ENCODE measurements around the gene LSM2. TPM values are rescaled to one million over a fixed set of nuclear protein-coding genes. Genes with fewer than 3 reads are reported as not detected.

LSM2 gene
- polyA plus RNA-seq, 1 experiment = 43.5 TPM

DNA sequence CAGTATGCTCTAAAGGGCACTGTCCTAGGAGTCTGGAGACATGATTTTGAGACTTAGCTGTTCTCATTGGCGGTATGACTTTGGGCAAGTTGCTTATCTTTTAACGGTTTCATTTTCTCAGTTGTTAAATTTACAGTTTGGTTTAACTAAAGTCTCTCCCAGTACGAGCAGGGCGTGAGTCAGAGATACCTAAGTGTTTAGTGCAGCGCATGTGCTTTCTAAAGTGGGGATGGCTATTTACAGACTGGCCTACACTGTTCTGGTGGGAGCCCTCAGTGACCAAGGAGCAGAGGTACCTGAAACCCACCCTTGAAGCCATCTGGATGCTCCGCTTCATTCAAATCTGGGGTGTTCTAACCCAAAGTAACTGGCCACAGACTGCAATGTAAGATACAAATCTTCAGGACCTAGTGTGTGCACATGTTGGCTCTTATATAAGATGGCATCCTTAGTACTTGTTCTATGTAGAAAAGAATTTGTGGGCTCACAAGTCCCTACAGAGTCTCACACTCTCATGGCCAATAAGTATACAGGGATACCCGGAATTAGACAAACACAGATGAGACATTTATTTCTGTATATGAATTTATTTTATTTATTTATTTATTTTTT, 56.2 kb downstream of the LSM2 start:
- TF ChIP-seq, protein P1, sequence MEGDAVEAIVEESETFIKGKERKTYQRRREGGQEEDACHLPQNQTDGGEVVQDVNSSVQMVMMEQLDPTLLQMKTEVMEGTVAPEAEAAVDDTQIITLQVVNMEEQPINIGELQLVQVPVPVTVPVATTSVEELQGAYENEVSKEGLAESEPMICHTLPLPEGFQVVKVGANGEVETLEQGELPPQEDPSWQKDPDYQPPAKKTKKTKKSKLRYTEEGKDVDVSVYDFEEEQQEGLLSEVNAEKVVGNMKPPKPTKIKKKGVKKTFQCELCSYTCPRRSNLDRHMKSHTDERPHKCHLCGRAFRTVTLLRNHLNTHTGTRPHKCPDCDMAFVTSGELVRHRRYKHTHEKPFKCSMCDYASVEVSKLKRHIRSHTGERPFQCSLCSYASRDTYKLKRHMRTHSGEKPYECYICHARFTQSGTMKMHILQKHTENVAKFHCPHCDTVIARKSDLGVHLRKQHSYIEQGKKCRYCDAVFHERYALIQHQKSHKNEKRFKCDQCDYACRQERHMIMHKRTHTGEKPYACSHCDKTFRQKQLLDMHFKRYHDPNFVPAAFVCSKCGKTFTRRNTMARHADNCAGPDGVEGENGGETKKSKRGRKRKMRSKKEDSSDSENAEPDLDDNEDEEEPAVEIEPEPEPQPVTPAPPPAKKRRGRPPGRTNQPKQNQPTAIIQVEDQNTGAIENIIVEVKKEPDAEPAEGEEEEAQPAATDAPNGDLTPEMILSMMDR (IDR thresholded peaks at IDR 0.05; ENCODE audit: insufficient read depth, low read depth, low read length) = no peak
- ChIA-PET POLR2A (no interaction called here), CTCF (interaction anchor here (0.6 to 1.3 kb wide), 3 partner anchors 19 to 61 kb away, joined by 3 to 4 read pairs (median 3); no protein-coding TSS in a partner anchor)
- H3K4me3 ChIP-seq (ENCODE audit: low read depth, low read length) = no peak overlapping the region
- no peaks in the 10 kb centered on the region for H3K27me3 ChIP-seq (ENCODE audit: control insufficient read depth, insufficient read depth, low read length)
- no peaks in the 10 kb centered on the region for H3K36me3 ChIP-seq (ENCODE audit: control insufficient read depth, insufficient read depth, low read length)
- DNase-seq (ENCODE audit: low read depth) = no peak

DNA sequence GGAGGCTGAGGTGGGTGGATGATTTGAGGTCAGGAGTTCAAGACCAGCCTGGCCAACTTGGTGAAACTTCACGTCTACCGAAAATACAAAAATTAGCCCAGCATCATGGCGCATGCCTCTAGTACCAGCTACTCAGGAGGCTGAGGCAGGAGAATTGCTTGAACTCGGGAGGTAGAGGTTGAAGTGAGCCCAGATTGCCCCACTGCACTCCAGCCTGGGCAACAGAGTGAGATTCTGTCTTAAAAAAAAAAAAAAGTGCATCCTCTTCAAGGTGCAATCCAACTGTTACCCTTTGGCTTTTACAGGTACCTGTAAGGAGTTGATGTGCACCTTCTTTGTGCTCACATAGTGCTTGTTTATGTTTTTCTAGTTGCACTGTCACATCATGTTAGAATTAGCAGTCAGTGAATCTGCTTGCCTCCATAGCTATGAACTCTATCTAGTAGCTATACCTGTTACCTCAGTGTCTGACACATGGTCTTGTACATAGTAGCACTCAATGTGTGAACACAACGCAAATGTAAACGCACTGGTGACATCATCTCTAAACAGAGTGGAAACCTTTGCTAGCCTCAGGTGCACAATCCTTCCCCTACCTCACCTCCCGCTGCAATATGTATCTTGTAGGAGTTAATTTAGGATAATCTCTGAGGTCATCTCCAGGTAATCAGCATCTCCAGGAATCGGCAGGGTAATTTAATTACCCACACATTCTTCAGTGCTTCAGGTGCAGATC, 57.3 kb downstream of the LSM2 start:
- POLR2A ChIA-PET = no interaction called here

More for the DNA sequence above, 57.3 kb downstream of the LSM2 start:
- Histone ChIP-seq H3K4me3 (ENCODE audit: low read depth, low read length) (no peak overlapping the region), H3K27me3 (ENCODE audit: control insufficient read depth, insufficient read depth, low read length) (no peaks in the 10 kb centered on the region), H3K36me3 (ENCODE audit: control insufficient read depth, insufficient read depth, low read length) (no peaks in the 10 kb centered on the region)
- DNase-seq (ENCODE audit: low read depth) = no peak
- CTCF ChIA-PET = interaction anchor here (1.0 to 1.3 kb wide), 2 partner anchors 20 to 24 kb away, joined by 3 to 4 read pairs; no protein-coding TSS in a partner anchor
- TF ChIP-seq, protein P1 (IDR thresholded peaks at IDR 0.05; ENCODE audit: insufficient read depth, low read depth, low read length) = no peak

Small RNAs within 50 kb of the gene (small RNA-seq; reads per million reads assigned to genes)
- gene MSH5-SAPCD1 (ENCODE audit: insufficient read length, low read depth, low replicate concordance) (not detected), gene RF00019 (ENCODE audit: insufficient read length, low read depth, low replicate concordance) (not detected), gene RNU6-850P (ENCODE audit: insufficient read length, low read depth, low replicate concordance) (not detected), gene SAPCD1 (ENCODE audit: insufficient read length, low read depth, low replicate concordance) (not detected), gene SNORD48 (ENCODE audit: insufficient read length, low read depth, low replicate concordance) (411 reads per million, percentile 95 among the genes with 10 or more reads in this experiment), gene SNORD52 (ENCODE audit: insufficient read length, low read depth, low replicate concordance) (not detected)

Other genes starting within 250 kb of the LSM2 start
- gene LTA, start 234.7 kb downstream of the LSM2 start, polyA plus RNA-seq (2011; rRNA removed) = not detected in 2 replicates
- not detected in 2 replicates for gene TNF, start 231.4 kb downstream of the LSM2 start, polyA plus RNA-seq (2011; rRNA removed)
- gene LTB, start 224.5 kb downstream of the LSM2 start, polyA plus RNA-seq (2011; rRNA removed) = not detected in 2 replicates
- gene LST1, start 220.7 kb downstream of the LSM2 start, polyA plus RNA-seq (2011; rRNA removed) = 0.18 and 0.42 TPM in 2 replicates
- not detected in 2 replicates for gene NCR3, start 214.0 kb downstream of the LSM2 start, polyA plus RNA-seq (2011; rRNA removed)
- not detected in 2 replicates for gene AIF1, start 191.7 kb downstream of the LSM2 start, polyA plus RNA-seq (2011; rRNA removed)
- 23.8 and 47.3 TPM in 2 replicates for gene PRRC2A, start 186.3 kb downstream of the LSM2 start, polyA plus RNA-seq (2011; rRNA removed)
- 42.6 and 113 TPM in 2 replicates for gene BAG6, start 154.3 kb downstream of the LSM2 start, polyA plus RNA-seq (2011; rRNA removed)
- gene APOM, start 151.1 kb downstream of the LSM2 start, polyA plus RNA-seq (2011; rRNA removed) = 4.2 and 4.8 TPM in 2 replicates
- gene C6orf47, start 146.2 kb downstream of the LSM2 start, polyA plus RNA-seq (2011; rRNA removed) = 9.9 and 13.0 TPM in 2 replicates
- gene GPANK1, start 142.0 kb downstream of the LSM2 start, polyA plus RNA-seq (2011; rRNA removed) = 12.6 and 15.0 TPM in 2 replicates
- 83.2 and 94.9 TPM in 2 replicates for gene CSNK2B, start 140.9 kb downstream of the LSM2 start, polyA plus RNA-seq (2011; rRNA removed)
- 6.8 and 10.8 TPM in 2 replicates for gene LY6G5B, start 137.0 kb downstream of the LSM2 start, polyA plus RNA-seq (2011; rRNA removed)
- 3.1 and 3.6 TPM in 2 replicates for gene LY6G5C, start 125.9 kb downstream of the LSM2 start, polyA plus RNA-seq (2011; rRNA removed)
- gene ABHD16A, start 103.6 kb downstream of the LSM2 start, polyA plus RNA-seq (2011; rRNA removed) = 44.2 and 53.3 TPM in 2 replicates
- gene LY6G6F, start 100.1 kb downstream of the LSM2 start, polyA plus RNA-seq (2011; rRNA removed) = not detected in 2 replicates
- not detected in 2 replicates for gene LY6G6D, start 91.6 kb downstream of the LSM2 start, polyA plus RNA-seq (2011; rRNA removed)
- not detected in 2 replicates for gene LY6G6C, start 85.2 kb downstream of the LSM2 start, polyA plus RNA-seq (2011; rRNA removed)
- gene MPIG6B, start 83.6 kb downstream of the LSM2 start, polyA plus RNA-seq (2011; rRNA removed) = not detected in 2 replicates
- gene DDAH2, start 77.7 kb downstream of the LSM2 start, polyA plus RNA-seq (2011; rRNA removed) = 43.2 and 69.5 TPM in 2 replicates
- gene CLIC1, start 70.4 kb downstream of the LSM2 start, polyA plus RNA-seq (2011; rRNA removed) = 820 and 866 TPM in 2 replicates
- 9.2 and 10.7 TPM in 2 replicates for gene MSH5, start 67.0 kb downstream of the LSM2 start, polyA plus RNA-seq (2011; rRNA removed)
- gene SAPCD1, start 44.3 kb downstream of the LSM2 start, polyA plus RNA-seq (2011; rRNA removed) = 1.2 and 1.9 TPM in 2 replicates
- gene VWA7, start 29.6 kb downstream of the LSM2 start, polyA plus RNA-seq (2011; rRNA removed) = 0.16 and 0.29 TPM in 2 replicates
- 10.9 and 33.9 TPM in 2 replicates for gene VARS1, start 11.2 kb downstream of the LSM2 start, polyA plus RNA-seq (2011; rRNA removed)
- gene HSPA1L, start 8.3 kb upstream of the LSM2 start, polyA plus RNA-seq (2011; rRNA removed) = 0.90 and 0.99 TPM in 2 replicates
- 57.7 and 98.6 TPM in 2 replicates for gene HSPA1A, start 8.6 kb upstream of the LSM2 start, polyA plus RNA-seq (2011; rRNA removed)
- gene HSPA1B, start 20.8 kb upstream of the LSM2 start, polyA plus RNA-seq (2011; rRNA removed) = 20.9 and 42.8 TPM in 2 replicates
- gene NEU1, start 55.9 kb upstream of the LSM2 start, polyA plus RNA-seq (2011; rRNA removed) = 32.1 and 48.1 TPM in 2 replicates
- gene SLC44A4, start 72.0 kb upstream of the LSM2 start, polyA plus RNA-seq (2011; rRNA removed) = 0.07 and 0.12 TPM in 2 replicates
- gene EHMT2, start 90.7 kb upstream of the LSM2 start, polyA plus RNA-seq (2011; rRNA removed) = 19.3 and 32.8 TPM in 2 replicates
- gene ZBTB12, start 95.1 kb upstream of the LSM2 start, polyA plus RNA-seq (2011; rRNA removed) = 2.0 and 2.6 TPM in 2 replicates
- 0.74 and 1.2 TPM in 2 replicates for gene C2, start 120.8 kb upstream of the LSM2 start, polyA plus RNA-seq (2011; rRNA removed)
- gene CFB, start 139.1 kb upstream of the LSM2 start, polyA plus RNA-seq (2011; rRNA removed) = 6.7 and 7.6 TPM in 2 replicates
- 69.6 and 70.5 TPM in 2 replicates for gene NELFE, start 152.0 kb upstream of the LSM2 start, polyA plus RNA-seq (2011; rRNA removed)
- 17.7 and 37.3 TPM in 2 replicates for gene SKIC2, start 152.2 kb upstream of the LSM2 start, polyA plus RNA-seq (2011; rRNA removed)
- 18.2 and 28.1 TPM in 2 replicates for gene DXO, start 165.2 kb upstream of the LSM2 start, polyA plus RNA-seq (2011; rRNA removed)
- 5.9 and 9.7 TPM in 2 replicates for gene C4A, start 175.1 kb upstream of the LSM2 start, polyA plus RNA-seq (2011; rRNA removed)
- gene C4B, start 207.8 kb upstream of the LSM2 start, polyA plus RNA-seq (2011; rRNA removed) = 9.2 and 14.4 TPM in 2 replicates
- gene CYP21A2, start 231.4 kb upstream of the LSM2 start, polyA plus RNA-seq (2011; rRNA removed) = 0.11 and 0.29 TPM in 2 replicates

Data from BJ (cell line).